HG03378 (cell line): ENCODE measurements around the gene PCDHGA6.
"Not testable (repeated sequence)": the region's sequence is repeated elsewhere in the genome, so short reads cannot be mapped to it uniquely, and the experiment has no call there.

Experiments
- ATAC-seq: cut with Tn5 transposase; IDR thresholded peaks from one replicate; pipeline ENCODE4 v1.9.1; 2021; ENCODE audit warnings: mild to moderate bottlenecking, moderate library complexity; ENCODE audit not compliant: unreplicated experiment

PCDHGA6 gene

DNA sequence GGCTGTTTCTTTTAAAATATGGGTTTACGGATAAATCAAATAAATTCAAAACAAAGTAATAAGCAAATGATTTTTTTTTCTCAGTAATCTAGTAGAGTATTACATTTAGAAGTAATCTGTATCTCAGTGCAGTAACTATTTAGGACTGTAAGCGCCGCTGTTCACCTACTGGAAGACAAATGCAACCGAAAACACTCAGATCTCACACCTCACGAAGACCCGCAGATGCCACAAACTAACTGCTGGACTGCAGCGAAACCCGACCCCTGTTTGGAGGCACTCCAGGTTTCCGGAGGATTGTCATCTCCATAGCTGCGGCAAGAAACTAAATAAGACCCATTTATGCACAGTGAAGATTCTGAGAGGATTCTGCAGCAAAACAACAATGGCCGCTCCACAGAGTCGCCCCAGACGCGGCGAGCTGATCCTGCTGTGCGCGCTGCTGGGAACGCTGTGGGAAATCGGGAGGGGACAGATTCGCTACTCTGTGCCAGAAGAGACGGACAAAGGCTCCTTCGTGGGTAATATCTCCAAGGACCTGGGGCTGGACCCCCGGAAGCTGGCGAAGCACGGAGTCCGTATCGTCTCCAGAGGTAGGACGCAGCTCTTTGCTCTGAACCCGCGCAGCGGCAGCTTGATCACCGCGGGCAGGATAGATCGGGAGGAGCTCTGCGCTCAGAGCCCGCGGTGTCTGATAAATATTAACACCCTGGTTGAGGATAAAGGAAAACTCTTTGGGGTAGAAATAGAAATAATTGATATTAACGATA, 18.9 kb downstream of the PCDHGA6 start, which contains the start of gene PCDHGA8:
Gene PCDHGA8, plus strand, starts transcription at position 205 of the 770 bp plus-strand sequence. Its CDS starts 181 bp downstream, at position 386.
- no peak for ATAC-seq

GRCh38 chr5:141393267-141393666, 19.6 kb downstream of the PCDHGA6 start:
- no peak for ATAC-seq

- ATAC-seq: not testable (repeated sequence)
These were observed 20.9 kb downstream of the PCDHGA6 start for GRCh38 chr5:141394401-141395187.

DNA sequence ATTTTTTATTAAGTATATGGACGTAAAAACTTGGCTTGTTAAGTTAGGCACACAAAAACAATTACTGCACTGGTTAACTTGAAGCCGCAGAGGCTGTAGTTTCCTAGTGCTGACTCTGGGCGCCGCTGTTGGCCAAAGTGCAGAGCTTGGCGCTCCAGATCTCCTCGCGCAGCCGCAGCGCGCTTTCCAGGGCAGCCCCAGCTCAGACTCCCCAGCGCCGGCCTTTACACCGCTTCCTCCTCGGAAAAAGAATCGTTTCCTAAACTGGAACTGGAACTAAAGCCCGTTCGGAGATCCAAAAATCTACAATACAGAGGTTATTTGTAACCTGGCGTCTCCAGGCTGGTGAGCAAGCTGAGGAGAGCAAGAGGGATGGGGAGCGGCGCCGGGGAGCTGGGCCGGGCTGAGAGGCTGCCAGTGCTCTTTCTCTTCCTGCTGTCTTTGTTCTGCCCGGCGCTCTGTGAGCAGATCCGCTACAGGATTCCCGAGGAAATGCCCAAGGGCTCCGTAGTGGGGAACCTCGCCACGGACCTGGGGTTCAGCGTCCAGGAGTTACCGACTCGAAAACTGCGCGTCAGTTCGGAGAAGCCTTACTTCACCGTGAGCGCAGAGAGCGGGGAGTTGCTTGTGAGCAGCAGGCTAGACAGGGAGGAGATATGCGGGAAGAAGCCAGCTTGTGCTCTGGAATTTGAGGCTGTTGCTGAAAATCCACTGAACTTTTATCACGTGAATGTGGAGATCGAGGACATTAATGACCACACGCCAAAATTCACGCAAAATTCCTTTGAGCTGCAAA, 24.3 kb downstream of the PCDHGA6 start, which contains the start of gene PCDHGB5:
Gene PCDHGB5, plus strand, starts transcription at position 192 of the 796 bp plus-strand sequence. Its CDS starts 181 bp downstream, at position 373.
- ATAC-seq: peak; percentile 93

- no peak for ATAC-seq
These were observed 24.9 kb downstream of the PCDHGA6 start for GRCh38 chr5:141398608-141399007.

- no peak for ATAC-seq
These were observed 26.0 kb downstream of the PCDHGA6 start for GRCh38 chr5:141399555-141400258.

DNA sequence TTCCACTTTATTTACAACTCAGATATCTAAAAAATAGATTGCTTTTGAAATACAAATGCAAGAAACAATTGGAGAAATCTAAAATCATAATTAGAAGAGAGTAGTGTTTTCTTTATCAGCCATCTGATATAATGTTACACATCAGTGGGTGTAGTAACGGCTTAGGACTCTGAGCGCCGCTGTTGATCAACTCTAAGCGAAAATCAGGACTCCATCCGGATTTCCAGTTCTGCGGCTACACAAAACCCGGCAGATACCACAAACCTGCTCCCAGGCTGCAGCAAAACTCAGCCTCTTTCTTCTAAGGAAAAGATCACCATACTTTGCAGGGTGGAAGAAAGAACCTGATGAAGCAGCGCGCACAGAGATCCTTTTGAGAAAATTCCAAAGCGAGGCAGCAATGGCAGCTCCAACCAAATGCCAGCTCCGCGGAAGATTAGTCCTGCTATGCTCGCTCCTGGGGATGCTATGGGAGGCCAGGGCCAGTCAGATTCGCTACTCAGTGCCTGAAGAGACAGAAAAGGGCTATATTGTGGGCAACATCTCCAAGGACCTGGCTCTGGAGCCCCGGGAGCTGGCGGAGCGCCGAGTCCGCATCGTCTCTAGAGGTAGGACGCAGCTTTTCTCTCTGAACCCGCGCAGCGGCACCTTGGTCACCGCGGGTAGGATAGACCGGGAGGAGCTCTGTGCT, 29.0 kb downstream of the PCDHGA6 start, which contains the start of gene PCDHGA9:
Gene PCDHGA9, plus strand, starts transcription at position 226 of the 691 bp plus-strand sequence. Its CDS starts 175 bp downstream, at position 401.
- no peak for ATAC-seq

DNA sequence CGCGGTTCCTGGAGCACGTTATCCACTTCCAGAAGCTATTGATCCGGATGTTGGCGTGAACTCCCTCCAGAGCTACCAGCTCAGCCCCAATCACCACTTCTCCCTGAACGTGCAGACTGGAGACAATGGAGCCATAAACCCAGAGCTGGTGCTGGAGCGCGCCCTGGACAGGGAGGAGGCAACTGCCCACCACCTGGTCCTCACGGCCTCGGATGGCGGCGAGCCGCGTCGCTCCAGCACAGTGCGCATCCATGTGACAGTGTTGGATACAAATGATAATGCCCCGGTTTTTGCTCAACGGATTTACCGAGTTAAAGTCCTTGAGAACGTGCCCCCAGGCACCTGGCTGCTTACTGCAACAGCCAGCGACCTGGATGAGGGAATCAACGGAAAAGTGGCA, 29.7 kb downstream of the PCDHGA6 start:
- no peak for ATAC-seq

GRCh38 chr5:141407790-141408505, 34.3 kb downstream of the PCDHGA6 start, which contains the start of gene PCDHGB6:
PCDHGB6 (plus strand) TSS chr5:141408021; CDS start chr5:141408203, 182 bp downstream.
- ATAC-seq: not testable (repeated sequence)

DNA sequence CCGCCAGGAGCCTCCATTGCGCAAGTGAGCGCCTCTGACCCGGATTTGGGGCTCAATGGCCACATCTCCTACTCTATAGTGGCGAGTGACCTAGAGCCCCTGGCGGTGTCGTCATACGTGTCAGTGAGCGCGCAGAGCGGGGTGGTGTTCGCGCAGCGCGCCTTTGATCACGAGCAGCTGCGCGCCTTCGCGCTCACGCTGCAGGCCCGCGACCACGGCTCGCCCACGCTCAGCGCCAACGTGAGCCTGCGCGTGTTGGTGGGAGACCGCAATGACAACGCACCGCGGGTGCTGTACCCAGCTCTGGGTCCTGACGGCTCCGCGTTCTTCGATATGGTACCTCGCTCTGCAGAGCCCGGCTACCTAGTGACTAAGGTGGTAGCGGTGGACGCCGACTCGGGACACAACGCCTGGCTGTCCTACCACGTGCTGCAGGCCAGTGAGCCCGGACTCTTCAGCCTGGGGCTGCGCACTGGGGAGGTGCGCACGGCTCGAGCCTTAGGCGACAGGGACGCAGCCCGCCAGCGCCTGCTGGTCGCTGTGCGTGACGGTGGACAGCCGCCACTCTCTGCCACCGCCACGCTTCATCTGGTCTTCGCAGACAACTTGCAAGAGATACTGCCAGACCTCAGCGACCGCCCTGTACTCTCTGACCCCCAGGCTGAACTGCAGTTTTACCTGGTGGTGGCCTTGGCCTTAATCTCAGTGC, 36.1 kb downstream of the PCDHGA6 start:
- ATAC-seq: no peak

DNA sequence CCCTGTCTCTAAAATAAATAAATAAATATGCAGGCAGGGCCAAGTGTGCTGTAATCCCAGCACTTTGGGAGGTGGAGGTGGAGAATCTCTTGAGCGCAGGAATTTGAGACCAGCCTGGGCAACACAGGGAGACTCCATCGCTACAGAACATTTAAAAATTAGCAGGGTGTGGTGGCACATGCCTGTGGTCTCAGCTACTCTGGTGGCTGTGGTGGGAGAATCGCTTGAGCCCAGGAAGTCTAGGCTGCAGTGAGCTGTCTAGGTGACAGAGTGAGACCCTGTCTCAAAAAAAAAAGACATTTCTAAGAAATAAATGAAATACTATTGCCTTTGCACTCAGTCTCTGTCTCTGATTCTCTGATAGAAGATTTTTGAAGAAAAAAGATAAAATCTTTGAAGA, 37.9 kb downstream of the PCDHGA6 start:
- ATAC-seq: no peak

- peak; percentile 70 for ATAC-seq
These were observed 39.3 kb downstream of the PCDHGA6 start, which contains the start of gene PCDHGA10 for GRCh38 chr5:141412854-141413539. PCDHGA10 (plus strand) TSS chr5:141412987; CDS start chr5:141413176, 189 bp downstream.

DNA sequence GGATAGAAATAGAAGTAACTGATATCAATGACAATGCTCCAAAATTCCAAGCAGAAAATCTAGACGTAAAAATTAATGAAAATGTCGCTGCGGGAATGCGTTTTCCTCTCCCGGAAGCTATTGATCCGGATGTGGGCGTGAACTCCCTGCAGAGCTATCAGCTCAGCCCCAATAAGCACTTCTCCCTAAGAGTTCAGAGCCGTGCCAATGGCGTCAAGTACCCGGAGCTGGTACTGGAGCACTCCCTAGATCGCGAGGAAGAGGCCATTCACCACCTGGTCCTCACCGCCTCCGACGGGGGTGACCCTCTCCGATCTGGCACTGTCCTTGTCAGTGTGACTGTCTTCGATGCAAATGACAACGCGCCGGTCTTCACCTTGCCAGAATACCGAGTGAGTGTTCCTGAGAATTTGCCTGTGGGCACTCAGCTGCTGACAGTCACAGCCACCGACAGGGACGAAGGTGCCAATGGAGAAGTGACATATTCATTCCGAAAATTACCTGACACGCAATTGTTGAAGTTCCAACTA, 39.9 kb downstream of the PCDHGA6 start:
- no peak for ATAC-seq

DNA sequence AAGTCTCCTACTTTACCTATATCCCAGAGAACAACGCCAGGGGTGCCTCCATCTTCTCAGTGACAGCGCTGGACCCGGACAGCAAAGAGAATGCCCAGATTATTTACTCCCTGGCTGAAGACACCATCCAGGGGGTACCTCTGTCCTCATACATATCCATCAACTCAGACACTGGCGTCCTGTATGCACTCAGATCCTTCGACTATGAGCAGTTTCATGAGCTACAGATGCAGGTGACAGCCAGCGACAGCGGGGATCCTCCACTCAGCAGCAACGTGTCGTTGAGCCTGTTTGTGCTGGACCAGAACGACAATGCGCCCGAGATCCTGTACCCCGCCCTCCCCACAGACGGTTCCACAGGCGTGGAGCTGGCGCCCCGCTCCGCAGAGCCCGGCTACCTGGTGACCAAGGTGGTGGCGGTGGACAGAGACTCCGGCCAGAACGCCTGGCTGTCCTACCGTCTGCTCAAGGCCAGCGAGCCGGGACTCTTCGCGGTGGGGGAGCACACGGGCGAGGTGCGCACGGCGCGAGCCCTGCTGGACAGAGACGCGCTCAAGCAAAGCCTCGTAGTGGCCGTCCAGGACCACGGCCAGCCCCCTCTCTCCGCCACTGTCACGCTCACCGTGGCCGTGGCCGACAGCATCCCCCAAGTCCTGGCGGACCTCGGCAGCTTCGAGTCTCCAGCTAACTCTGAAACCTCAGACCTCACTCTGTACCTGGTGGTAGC, 41.0 kb downstream of the PCDHGA6 start:
- not testable (repeated sequence) for ATAC-seq

DNA sequence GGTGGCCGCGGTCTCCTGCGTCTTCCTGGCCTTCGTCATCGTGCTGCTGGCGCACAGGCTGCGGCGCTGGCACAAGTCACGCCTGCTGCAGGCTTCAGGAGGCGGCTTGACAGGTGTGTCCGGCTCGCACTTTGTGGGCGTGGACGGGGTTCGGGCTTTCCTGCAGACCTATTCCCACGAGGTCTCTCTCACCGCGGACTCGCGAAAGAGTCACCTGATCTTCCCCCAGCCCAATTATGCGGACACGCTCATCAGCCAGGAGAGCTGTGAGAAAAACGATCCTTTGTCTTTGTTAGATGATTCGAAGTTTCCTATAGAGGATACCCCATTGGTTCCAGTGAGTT, 41.6 kb downstream of the PCDHGA6 start:
- not testable (repeated sequence) for ATAC-seq

DNA sequence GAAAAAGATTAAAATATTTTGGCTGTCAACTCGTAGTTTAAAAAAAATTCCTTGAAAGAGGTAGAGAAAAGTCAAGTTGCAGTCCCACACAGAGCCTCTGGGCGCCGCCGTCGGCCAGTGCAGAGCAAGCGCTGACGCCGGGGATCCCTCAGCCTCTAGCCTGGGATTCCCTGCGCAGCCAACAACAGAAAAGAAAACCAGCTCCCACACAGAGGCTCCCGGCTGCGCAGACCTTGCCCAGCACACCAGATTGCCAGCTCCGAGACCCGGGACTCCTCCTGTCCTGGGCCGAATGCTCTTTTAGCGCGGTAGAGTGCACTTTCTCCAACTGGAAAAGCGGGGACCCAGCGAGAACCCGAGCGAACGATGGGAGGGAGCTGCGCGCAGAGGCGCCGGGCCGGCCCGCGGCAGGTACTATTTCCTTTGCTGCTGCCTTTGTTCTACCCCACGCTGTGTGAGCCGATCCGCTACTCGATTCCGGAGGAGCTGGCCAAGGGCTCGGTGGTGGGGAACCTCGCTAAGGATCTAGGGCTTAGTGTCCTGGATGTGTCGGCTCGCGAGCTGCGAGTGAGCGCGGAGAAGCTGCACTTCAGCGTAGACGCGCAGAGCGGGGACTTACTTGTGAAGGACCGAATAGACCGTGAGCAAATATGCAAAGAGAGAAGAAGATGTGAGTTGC, 43.9 kb downstream of the PCDHGA6 start, which contains the start of gene PCDHGB7:
Gene PCDHGB7, plus strand, starts transcription at position 184 of the 679 bp plus-strand sequence. Its CDS starts 183 bp downstream, at position 367.
- ATAC-seq: peak; percentile 71
